DND-41 (cell line): ENCODE measurements around the gene WDR83.

Experiments
- ATAC-seq: fragments of 200-7000 bp; cut with Tn5 transposase; 3 replicates; pipeline ENCODE4 v1.9.1; 2021; ENCODE audit warnings: low read depth; ENCODE audit not compliant: insufficient read depth
- DNase-seq: peaks from one replicate; pipeline ENCODE4 v3.0.0-alpha.2; 2020
- H2AFZ ChIP-seq: 2 replicates; pipeline ENCODE4 v1.6.0; 2012; ENCODE audit warnings: low read depth, low read length
- H3K27ac ChIP-seq: 2 replicates; pipeline ENCODE4 v1.5.1; 2012; ENCODE audit warnings: low read length, inconsistent platforms
- H3K27me3 ChIP-seq: fragments of 200-600 bp; sonication (generic); 2 replicates; pipeline ENCODE4 v1.6.0; 2012; ENCODE audit warnings: low read length, mild to moderate bottlenecking, inconsistent platforms; ENCODE audit not compliant: insufficient read depth, poor library complexity
- H3K36me3 ChIP-seq: 2 replicates; pipeline ENCODE4 v1.5.1; 2012; ENCODE audit warnings: low read length, inconsistent platforms; ENCODE audit not compliant: insufficient read depth
- H3K4me1 ChIP-seq: 2 replicates; pipeline ENCODE4 v1.5.1; 2012; ENCODE audit warnings: mild to moderate bottlenecking, low read length; ENCODE audit not compliant: insufficient read depth
- H3K4me2 ChIP-seq: 2 replicates; pipeline ENCODE4 v1.6.0; 2012; ENCODE audit warnings: mild to moderate bottlenecking, moderate library complexity, low read length, inconsistent platforms; ENCODE audit not compliant: insufficient read depth
- H3K4me3 ChIP-seq, 2 experiments: fragments of 200-600 bp in 1 of 2; shearing (Covaris generic) in 1 of 2; 2 replicates each; pipeline ENCODE4 v1.5.1; 2012 to 2016; ENCODE audit warnings: inconsistent platforms in 2 of 2, low read length in 2 of 2, mild to moderate bottlenecking in 2 of 2, low read depth in 1 of 2, moderate library complexity in 1 of 2
- H3K79me2 ChIP-seq: 2 replicates; pipeline ENCODE4 v1.6.0; 2012; ENCODE audit warnings: low read length, inconsistent platforms; ENCODE audit not compliant: insufficient read depth
- H3K9ac ChIP-seq: 2 replicates; pipeline ENCODE4 v1.6.0; 2012; ENCODE audit warnings: low read depth, mild to moderate bottlenecking, inconsistent platforms, low read length, moderate library complexity
- H3K9me3 ChIP-seq: 2 replicates; pipeline ENCODE4 v1.5.1; 2012; ENCODE audit warnings: low read length, moderate library complexity, mild to moderate bottlenecking, inconsistent platforms; ENCODE audit not compliant: insufficient read depth, severe bottlenecking
- H4K20me1 ChIP-seq: 2 replicates; pipeline ENCODE4 v1.6.0; 2012; ENCODE audit warnings: low read length; ENCODE audit not compliant: insufficient read depth
- EZH2 ChIP-seq: IDR thresholded peaks from 3 replicates; pipeline ENCODE4 v1.6.1; 2012; ENCODE audit warnings: borderline replicate concordance, low read depth, mild to moderate bottlenecking, moderate library complexity, low read length, inconsistent platforms; ENCODE audit not compliant: severe bottlenecking
- TF ChIP-seq, protein P1 (sequence below): IDR thresholded peaks from 2 replicates; pipeline ENCODE4 v1.5.1; 2012; ENCODE audit warnings: borderline replicate concordance, low read length, moderate library complexity, mild to moderate bottlenecking; ENCODE audit not compliant: poor library complexity, severe bottlenecking; ENCODE audit errors: extremely low read depth

WDR83 gene

DNA sequence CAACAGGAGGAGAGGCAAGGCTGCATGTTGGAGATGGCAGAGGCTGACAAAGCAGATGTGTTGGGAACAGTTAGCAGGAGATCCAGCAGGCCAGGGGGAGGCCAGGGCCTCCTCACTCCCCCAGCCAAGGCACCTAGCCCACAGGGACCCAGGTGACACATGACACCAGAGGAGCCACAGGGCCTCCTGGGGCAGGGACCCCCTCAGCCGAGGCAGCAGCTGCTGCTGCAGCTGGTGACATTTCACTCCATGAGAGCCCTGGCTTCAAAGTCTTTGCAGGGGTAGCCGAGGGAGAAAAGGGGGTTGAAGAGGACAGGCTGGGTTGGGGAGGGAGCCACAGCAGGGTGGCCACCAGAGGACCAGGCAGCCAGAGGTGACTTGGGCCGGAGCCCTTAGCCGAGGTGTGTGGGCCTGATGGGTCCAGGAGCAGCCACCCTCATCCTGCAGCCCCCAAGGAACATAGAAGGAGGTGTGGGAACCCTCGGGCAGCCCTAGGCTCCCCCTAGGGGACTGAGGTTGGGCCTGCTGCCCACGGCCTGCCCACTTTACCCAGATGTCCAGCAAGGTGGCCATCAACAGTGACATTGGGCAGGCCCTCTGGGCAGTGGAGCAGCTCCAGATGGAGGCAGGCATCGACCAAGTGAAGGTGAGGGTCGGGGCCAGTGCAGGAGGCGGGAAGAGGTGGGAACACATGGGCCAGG is 21.0 kb downstream of the WDR83 start, which contains the start of gene GNG14:
Gene GNG14, plus strand, starts transcription at position 503 of the 701 bp plus-strand sequence. Its CDS starts 51 bp downstream, at position 554.
- H2AFZ ChIP-seq, result no peak within 1 kb of the TSS
- DNase-seq, result no peak
- no peaks in the 10 kb centered on the region for H3K79me2 ChIP-seq
- no peak within 1 kb of the TSS for H3K27ac ChIP-seq
- no peak within 1 kb of the TSS for H3K4me2 ChIP-seq
- no peak for ATAC-seq
- H3K27me3 ChIP-seq, result no peaks in the 10 kb centered on the region
- peaks cover 16% of the 10 kb centered on the region for H3K36me3 ChIP-seq
- H3K9me3 ChIP-seq, result no peaks in the 10 kb centered on the region
- H3K4me3 ChIP-seq, result no peak within 1 kb of the TSS
- TF ChIP-seq, protein P1, sequence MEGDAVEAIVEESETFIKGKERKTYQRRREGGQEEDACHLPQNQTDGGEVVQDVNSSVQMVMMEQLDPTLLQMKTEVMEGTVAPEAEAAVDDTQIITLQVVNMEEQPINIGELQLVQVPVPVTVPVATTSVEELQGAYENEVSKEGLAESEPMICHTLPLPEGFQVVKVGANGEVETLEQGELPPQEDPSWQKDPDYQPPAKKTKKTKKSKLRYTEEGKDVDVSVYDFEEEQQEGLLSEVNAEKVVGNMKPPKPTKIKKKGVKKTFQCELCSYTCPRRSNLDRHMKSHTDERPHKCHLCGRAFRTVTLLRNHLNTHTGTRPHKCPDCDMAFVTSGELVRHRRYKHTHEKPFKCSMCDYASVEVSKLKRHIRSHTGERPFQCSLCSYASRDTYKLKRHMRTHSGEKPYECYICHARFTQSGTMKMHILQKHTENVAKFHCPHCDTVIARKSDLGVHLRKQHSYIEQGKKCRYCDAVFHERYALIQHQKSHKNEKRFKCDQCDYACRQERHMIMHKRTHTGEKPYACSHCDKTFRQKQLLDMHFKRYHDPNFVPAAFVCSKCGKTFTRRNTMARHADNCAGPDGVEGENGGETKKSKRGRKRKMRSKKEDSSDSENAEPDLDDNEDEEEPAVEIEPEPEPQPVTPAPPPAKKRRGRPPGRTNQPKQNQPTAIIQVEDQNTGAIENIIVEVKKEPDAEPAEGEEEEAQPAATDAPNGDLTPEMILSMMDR, result no peak
- TF ChIP-seq EZH2, result no peak
- no peak within 1 kb of the TSS for H3K9ac ChIP-seq
- H4K20me1 ChIP-seq, result no peaks in the 10 kb centered on the region; the same call in 1 of the 2 replicates
- H3K4me1 ChIP-seq, result peaks cover 3% of the 10 kb centered on the region

DNA sequence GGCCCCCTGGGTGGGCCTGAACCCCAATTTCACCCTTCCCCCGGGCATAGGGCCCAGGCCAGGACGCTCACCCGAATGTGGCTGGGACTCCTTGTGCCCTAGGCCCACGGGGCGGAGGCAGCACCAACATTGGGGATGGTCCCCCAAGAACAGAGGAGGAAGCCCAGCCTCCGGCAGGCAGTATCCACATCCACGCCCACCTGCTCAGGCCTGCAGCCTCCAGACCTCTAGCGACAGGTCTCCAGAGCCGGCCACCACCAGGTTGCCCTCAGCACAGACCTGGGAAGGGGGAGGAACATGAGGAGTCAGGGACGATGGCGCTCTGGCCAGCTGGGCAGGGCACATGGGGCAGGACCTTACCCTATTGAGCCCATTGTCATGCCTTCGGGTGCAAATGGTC is 22.4 kb downstream of the WDR83 start:
- H2AFZ ChIP-seq, result no peak overlapping the region
- no peak overlapping the region for H3K27ac ChIP-seq
- H3K9ac ChIP-seq, result no peak overlapping the region
- TF ChIP-seq, protein P1, result no peak
- no peak for TF ChIP-seq EZH2
- H3K79me2 ChIP-seq, result no peaks in the 10 kb centered on the region
- H4K20me1 ChIP-seq, result no peaks in the 10 kb centered on the region; the same call in 1 of the 2 replicates
- ATAC-seq (no peak), DNase-seq (no peak)
- H3K4me1 ChIP-seq, result no peaks in the 10 kb centered on the region
- no peak overlapping the region for H3K4me2 ChIP-seq
- H3K36me3 ChIP-seq, result peaks cover 21% of the 10 kb centered on the region
- H3K27me3 ChIP-seq, result no peaks in the 10 kb centered on the region
- H3K4me3 ChIP-seq, result no peak overlapping the region
- H3K9me3 ChIP-seq, result no peaks in the 10 kb centered on the region

DNA sequence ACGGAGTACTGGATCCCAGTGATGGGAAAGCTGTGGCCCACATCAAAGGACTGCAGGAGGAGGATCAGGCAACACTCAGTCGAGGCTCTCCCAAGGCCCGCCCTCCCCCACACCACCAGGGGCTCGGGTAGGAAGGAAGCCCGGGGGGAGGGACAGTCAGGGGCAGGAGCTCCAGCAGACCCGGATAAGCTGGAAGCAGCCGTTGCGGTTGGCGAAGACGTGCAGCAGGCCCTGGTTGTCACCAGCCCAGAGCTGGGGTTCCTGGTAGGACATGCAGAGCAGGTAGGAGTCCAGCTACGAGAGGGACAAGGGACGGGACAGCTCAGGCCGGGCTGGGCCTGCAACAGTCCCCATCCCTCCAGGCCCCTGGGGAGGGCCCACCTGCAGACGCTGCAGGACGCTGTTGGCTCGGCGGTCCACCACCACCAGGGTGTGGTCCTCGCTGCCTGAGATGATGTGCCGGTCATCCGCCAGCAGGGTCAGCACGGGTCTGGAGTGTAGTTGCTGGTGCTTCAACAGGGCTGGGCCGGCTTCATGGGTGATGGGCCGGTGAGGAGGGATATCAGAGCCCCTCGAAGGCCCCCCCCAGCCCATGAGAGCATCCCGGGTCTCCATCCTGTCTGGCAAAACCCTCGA is 23.1 kb downstream of the WDR83 start:
- DNase-seq (no peak), ATAC-seq (no peak)
- Histone ChIP-seq H3K4me2 (no peak overlapping the region), H3K36me3 (peaks cover 21% of the 10 kb centered on the region), H3K27ac (no peak overlapping the region), H3K4me3 (no peak overlapping the region), H4K20me1 (no peaks in the 10 kb centered on the region; the same call in 1 of the 2 replicates), H3K9ac (no peak overlapping the region), H2AFZ (no peak overlapping the region), H3K27me3 (no peaks in the 10 kb centered on the region), H3K4me1 (peaks cover 3% of the 10 kb centered on the region; the same call in 1 of the 2 replicates), H3K9me3 (no peaks in the 10 kb centered on the region), H3K79me2 (no peaks in the 10 kb centered on the region)
- TF ChIP-seq, protein P1, result no peak
- TF ChIP-seq EZH2, result no peak
